ENCODE data around the gene SELENON.

DNA sequence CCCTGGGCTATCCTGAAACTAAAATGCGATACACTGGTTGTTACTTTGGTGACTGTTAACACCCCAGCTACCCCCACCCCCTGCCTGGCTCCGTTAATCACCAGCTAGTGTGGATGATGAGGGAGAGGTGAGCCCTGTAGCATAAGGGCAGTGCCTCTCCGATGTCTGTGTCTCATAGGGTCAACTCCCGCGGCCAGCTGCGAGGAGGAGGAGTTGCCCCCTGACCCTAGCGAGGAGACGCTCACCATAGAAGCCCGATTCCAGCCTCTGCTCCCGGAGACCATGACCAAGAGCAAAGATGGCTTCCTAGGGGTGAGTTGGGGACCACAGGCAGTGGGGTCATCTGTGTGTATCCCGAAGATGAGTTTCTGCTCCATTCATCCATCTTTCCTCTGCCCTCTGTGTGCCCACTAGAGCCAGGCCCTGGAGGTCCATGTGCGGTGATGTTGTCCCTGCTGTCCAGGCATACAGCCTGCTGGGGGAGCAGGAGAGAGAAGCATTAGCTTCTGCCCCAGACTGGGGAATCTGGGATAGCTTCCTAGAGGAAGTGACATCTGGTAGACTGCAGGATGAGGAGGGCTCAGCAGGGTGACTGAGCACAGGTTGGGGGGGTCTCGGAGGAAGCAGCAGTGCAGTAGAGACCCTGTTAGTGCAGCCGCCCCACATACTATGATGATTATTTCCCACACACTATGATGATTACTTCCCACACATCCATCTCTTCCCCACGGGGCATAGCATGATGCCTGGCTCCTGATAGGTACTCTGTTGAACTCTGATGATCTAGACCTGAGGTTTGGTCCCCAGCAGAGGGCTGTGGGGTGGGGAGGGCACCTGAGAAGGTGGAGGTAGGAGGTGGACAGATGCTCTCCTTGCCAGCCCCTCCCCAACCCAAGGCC lies 5.2 kb downstream of the SELENON start:
- TF ChIP-seq, protein P1, sequence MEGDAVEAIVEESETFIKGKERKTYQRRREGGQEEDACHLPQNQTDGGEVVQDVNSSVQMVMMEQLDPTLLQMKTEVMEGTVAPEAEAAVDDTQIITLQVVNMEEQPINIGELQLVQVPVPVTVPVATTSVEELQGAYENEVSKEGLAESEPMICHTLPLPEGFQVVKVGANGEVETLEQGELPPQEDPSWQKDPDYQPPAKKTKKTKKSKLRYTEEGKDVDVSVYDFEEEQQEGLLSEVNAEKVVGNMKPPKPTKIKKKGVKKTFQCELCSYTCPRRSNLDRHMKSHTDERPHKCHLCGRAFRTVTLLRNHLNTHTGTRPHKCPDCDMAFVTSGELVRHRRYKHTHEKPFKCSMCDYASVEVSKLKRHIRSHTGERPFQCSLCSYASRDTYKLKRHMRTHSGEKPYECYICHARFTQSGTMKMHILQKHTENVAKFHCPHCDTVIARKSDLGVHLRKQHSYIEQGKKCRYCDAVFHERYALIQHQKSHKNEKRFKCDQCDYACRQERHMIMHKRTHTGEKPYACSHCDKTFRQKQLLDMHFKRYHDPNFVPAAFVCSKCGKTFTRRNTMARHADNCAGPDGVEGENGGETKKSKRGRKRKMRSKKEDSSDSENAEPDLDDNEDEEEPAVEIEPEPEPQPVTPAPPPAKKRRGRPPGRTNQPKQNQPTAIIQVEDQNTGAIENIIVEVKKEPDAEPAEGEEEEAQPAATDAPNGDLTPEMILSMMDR (conservative IDR thresholded peaks at IDR 0.05) = no peak
- no peak for TF ChIP-seq ZFX (IDR thresholded peaks at IDR 0.05)
